ENCODE data around the gene KLHL22. TPM values are rescaled to one million over a fixed set of nuclear protein-coding genes. Genes with fewer than 3 reads are reported as not detected.

Gene KLHL22
- total RNA-seq = 9.1 and 15.9 TPM in 2 replicates

GRCh38 chr22:20494978-20495860 lies at the start of gene KLHL22:
Gene KLHL22 (minus strand): TSS chr22:20495795. CDS start chr22:20489211, 6,584 bp downstream.

GRCh38 chr22:20507253-20508066 lies 11.9 kb upstream of the KLHL22 start, which contains the start of gene MED15:
Gene MED15 (plus strand): TSS chr22:20507610. CDS start chr22:20507679, 69 bp downstream.

GRCh38 chr22:20437613-20438426 lies 57.8 kb downstream of the KLHL22 start, which contains the start of gene SCARF2:
Gene SCARF2 (minus strand): TSS chr22:20437825. CDS start chr22:20437754, 71 bp downstream.

GRCh38 chr22:20393705-20394476 lies 101.7 kb downstream of the KLHL22 start, which contains the start of gene ZNF74:
Gene ZNF74 (plus strand): TSS chr22:20394151. CDS start chr22:20394629, 478 bp downstream.

Other genes starting within 250 kb of the KLHL22 start
- gene RTN4R, start 227.5 kb downstream of the KLHL22 start, total RNA-seq = 18.4 and 30.8 TPM in 2 replicates
- gene DGCR6L, start 175.7 kb downstream of the KLHL22 start, total RNA-seq = 56.6 and 57.9 TPM in 2 replicates
- 11.0 and 18.9 TPM in 2 replicates for gene ZNF74, start 101.6 kb downstream of the KLHL22 start, total RNA-seq
- gene SCARF2, start 58.0 kb downstream of the KLHL22 start, total RNA-seq = 3.1 and 3.9 TPM in 2 replicates
- gene MED15, start 11.8 kb upstream of the KLHL22 start, total RNA-seq = 49.7 and 55.2 TPM in 2 replicates